ENCODE measurements around the gene NPAS3.

NPAS3 gene

GRCh38 chr14:33430414-33431035 is 491.8 kb downstream of the NPAS3 start:
- no peak for DNase-seq (ENCODE audit: low read depth in 2 of 3, low spot score in 1 of 3)

- DNase-seq (ENCODE audit: low read depth in 2 of 3, low spot score in 1 of 3): no peak
Measured at GRCh38 chr14:33432407-33433023, 493.8 kb downstream of the NPAS3 start.

- DNase-seq (ENCODE audit: low read depth in 2 of 3, low spot score in 1 of 3): no peak
Measured at GRCh38 chr14:33433396-33433795, 494.7 kb downstream of the NPAS3 start.

GRCh38 chr14:33435911-33436689 is 497.4 kb downstream of the NPAS3 start:
- DNase-seq (ENCODE audit: low read depth in 2 of 3, low spot score in 1 of 3): no peak

- no peak for DNase-seq (ENCODE audit: low read depth in 2 of 3, low spot score in 1 of 3)
Measured at GRCh38 chr14:33441633-33442032, 503.0 kb downstream of the NPAS3 start.

- no peak for DNase-seq (ENCODE audit: low read depth in 2 of 3, low spot score in 1 of 3)
Measured at GRCh38 chr14:33444136-33444535, 505.5 kb downstream of the NPAS3 start.

- no peak for DNase-seq (ENCODE audit: low read depth in 2 of 3, low spot score in 1 of 3)
Measured at GRCh38 chr14:33449268-33449667, 510.6 kb downstream of the NPAS3 start.

GRCh38 chr14:33449703-33450395 is 511.2 kb downstream of the NPAS3 start:
- DNase-seq (ENCODE audit: low read depth in 2 of 3, low spot score in 1 of 3): no peak

- no peak for DNase-seq (ENCODE audit: low read depth in 2 of 3, low spot score in 1 of 3)
Measured at GRCh38 chr14:33450416-33450815, 511.7 kb downstream of the NPAS3 start.

- DNase-seq (ENCODE audit: low read depth in 2 of 3, low spot score in 1 of 3): no peak
Measured at GRCh38 chr14:33451211-33451610, 512.5 kb downstream of the NPAS3 start.

- no peak for DNase-seq (ENCODE audit: low read depth in 2 of 3, low spot score in 1 of 3)
Measured at GRCh38 chr14:33452995-33453394, 514.3 kb downstream of the NPAS3 start.

GRCh38 chr14:33454022-33454595 is 515.4 kb downstream of the NPAS3 start:
- no peak for DNase-seq (ENCODE audit: low read depth in 2 of 3, low spot score in 1 of 3)

- DNase-seq (ENCODE audit: low read depth in 2 of 3, low spot score in 1 of 3): no peak
Measured at GRCh38 chr14:33454707-33455106, 516.0 kb downstream of the NPAS3 start.

- DNase-seq (ENCODE audit: low read depth in 2 of 3, low spot score in 1 of 3): no peak
Measured at GRCh38 chr14:33455654-33456345, 517.1 kb downstream of the NPAS3 start.

- no peak for DNase-seq (ENCODE audit: low read depth in 2 of 3, low spot score in 1 of 3)
Measured at GRCh38 chr14:33457021-33457420, 518.3 kb downstream of the NPAS3 start.

GRCh38 chr14:33457617-33458016 is 518.9 kb downstream of the NPAS3 start:
- DNase-seq (ENCODE audit: low read depth in 2 of 3, low spot score in 1 of 3): no peak

- no peak for DNase-seq (ENCODE audit: low read depth in 2 of 3, low spot score in 1 of 3)
Measured at GRCh38 chr14:33460164-33460563, 521.5 kb downstream of the NPAS3 start.

GRCh38 chr14:33461036-33461435 is 522.4 kb downstream of the NPAS3 start:
- no peak for DNase-seq (ENCODE audit: low read depth in 2 of 3, low spot score in 1 of 3)

- DNase-seq (ENCODE audit: low read depth in 2 of 3, low spot score in 1 of 3): no peak
Measured at GRCh38 chr14:33463731-33464130, 525.1 kb downstream of the NPAS3 start.

- no peak for DNase-seq (ENCODE audit: low read depth in 2 of 3, low spot score in 1 of 3)
Measured at GRCh38 chr14:33464254-33464962, 525.7 kb downstream of the NPAS3 start.
